NCI-H128 (cell line): Measurements from ENCODE around the gene TMBIM1.

Experiments
- DNase-seq: peaks from one replicate; lab custom pipeline; 2025; ENCODE audit not compliant: unreplicated experiment; lab: John Stamatoyannopoulos, UW

The TMBIM1 gene

GRCh38 chr2:218272531-218273212 lies 19.6 kb downstream of the TMBIM1 start:
- DNase-seq = no peak

GRCh38 chr2:218271865-218272530 lies 20.3 kb downstream of the TMBIM1 start:
- DNase-seq = no peak

GRCh38 chr2:218271487-218271797 lies 20.9 kb downstream of the TMBIM1 start:
- DNase-seq = no peak

GRCh38 chr2:218270721-218271486 lies 21.4 kb downstream of the TMBIM1 start:
- no peak for DNase-seq

GRCh38 chr2:218269900-218270720 lies 22.2 kb downstream of the TMBIM1 start, which contains the start of the genes AAMP and PNKD:
TSS of gene AAMP (minus strand) at chr2:218270137. CDS start at chr2:218270086, 51 bp downstream.
TSS of gene PNKD (plus strand) at chr2:218270519. CDS start at chr2:218270536, 17 bp downstream.
- peak; percentile 95 for DNase-seq

- DNase-seq = no peak
Measured at GRCh38 chr2:218267259-218267658, 25.0 kb downstream of the TMBIM1 start.

GRCh38 chr2:218266316-218266979 lies 25.9 kb downstream of the TMBIM1 start:
- no peak for DNase-seq

GRCh38 chr2:218265626-218266025 lies 26.7 kb downstream of the TMBIM1 start:
- no peak for DNase-seq

GRCh38 chr2:218264773-218265561 lies 27.3 kb downstream of the TMBIM1 start:
- DNase-seq = no peak

- no peak for DNase-seq
Measured at GRCh38 chr2:218263817-218264641, 28.3 kb downstream of the TMBIM1 start.

- DNase-seq = no peak
Measured at GRCh38 chr2:218262631-218263586, 29.4 kb downstream of the TMBIM1 start.

GRCh38 chr2:218262237-218262600 lies 30.1 kb downstream of the TMBIM1 start:
- no peak for DNase-seq

GRCh38 chr2:218261423-218262236 lies 30.7 kb downstream of the TMBIM1 start:
- no peak for DNase-seq

- no peak for DNase-seq
Measured at GRCh38 chr2:218260742-218261422, 31.4 kb downstream of the TMBIM1 start, which contains the start of gene GPBAR1. TSS of gene GPBAR1 (plus strand) at chr2:218261015. CDS start at chr2:218262725, 1,710 bp downstream.

- no peak for DNase-seq
Measured at GRCh38 chr2:218260166-218260565, 32.1 kb downstream of the TMBIM1 start.
